T-helper 1 cell treated with Interleukin-12 subunit alpha and Interleukin-12 subunit beta and Interleukin-4 antibody, amounts not matched to agents 30 ng/mL and 1 ng/mL, for 36 hours (primary cell): Measurements from ENCODE around the gene BCDIN3D. TPM values are rescaled to one million over a fixed set of nuclear protein-coding genes. Genes with fewer than 3 reads are reported as not detected.
"Not testable (repeated sequence)": the region's sequence is repeated elsewhere in the genome, so short reads cannot be mapped to it uniquely, and the experiment has no call there.

ENCODE experiments used
- intact Hi-C: fragments of 100-400 bp; cut with micrococcal nuclease; formaldehyde crosslinking; loops from one replicate; pipeline ENCODE4 v1.15.1; 2024
- total RNA-seq: library from RNA; stranded (reverse); gene quantifications from 2 replicates; pipeline ENCODE4 v1.2.3, GENCODE V29; 2022

The BCDIN3D gene
- 5.8 and 6.0 TPM in 2 replicates for total RNA-seq

- intact Hi-C loops = loop anchor here (1.0 kb wide), 5 partner anchors 79 to 274 kb away; partner anchors contain the start of genes FMNL3, MCRS1, RACGAP1 and TMBIM6
These were observed at the start of gene BCDIN3D for GRCh38 chr12:49842519-49843352. Gene BCDIN3D, minus strand, starts transcription at chr12:49843106. Its CDS starts 19 bp downstream, at chr12:49843087.

GRCh38 chr12:49892084-49892731 is 49.3 kb upstream of the BCDIN3D start:
- intact Hi-C loops = no loop called here

- intact Hi-C loops = no loop called here
These were observed 48.6 kb upstream of the BCDIN3D start for GRCh38 chr12:49891476-49891875.

GRCh38 chr12:49891012-49891411 is 48.1 kb upstream of the BCDIN3D start:
- intact Hi-C loops = no loop called here

- intact Hi-C loops = no loop called here
These were observed 47.2 kb upstream of the BCDIN3D start for GRCh38 chr12:49890096-49890461.

GRCh38 chr12:49889361-49890095 is 46.6 kb upstream of the BCDIN3D start:
- intact Hi-C loops = no loop called here

GRCh38 chr12:49888461-49889151 is 45.7 kb upstream of the BCDIN3D start:
- intact Hi-C loops = no loop called here

GRCh38 chr12:49887536-49888401 is 44.9 kb upstream of the BCDIN3D start:
- intact Hi-C loops = no loop called here

GRCh38 chr12:49887091-49887490 is 44.2 kb upstream of the BCDIN3D start:
- intact Hi-C loops = no loop called here

GRCh38 chr12:49885663-49886461 is 43.0 kb upstream of the BCDIN3D start:
- intact Hi-C loops = no loop called here

- intact Hi-C loops = no loop called here
These were observed 42.2 kb upstream of the BCDIN3D start for GRCh38 chr12:49885118-49885517.

- intact Hi-C loops = no loop called here
These were observed 40.1 kb upstream of the BCDIN3D start for GRCh38 chr12:49882851-49883464.

GRCh38 chr12:49882248-49882850 is 39.4 kb upstream of the BCDIN3D start:
- intact Hi-C loops = no loop called here

- intact Hi-C loops = no loop called here
These were observed 38.7 kb upstream of the BCDIN3D start for GRCh38 chr12:49881415-49882247.

GRCh38 chr12:49880756-49881414 is 38.0 kb upstream of the BCDIN3D start:
- intact Hi-C loops = no loop called here

GRCh38 chr12:49879065-49879464 is 36.2 kb upstream of the BCDIN3D start:
- intact Hi-C loops = not testable (repeated sequence)

- intact Hi-C loops = no loop called here
These were observed 35.1 kb upstream of the BCDIN3D start for GRCh38 chr12:49878021-49878420.
